HCT116 (cell line): ENCODE measurements around the gene CYB5RL.

ENCODE experiments used
- EZH2 ChIP-seq: fragments of 200-600 bp; sonication (generic); IDR thresholded peaks from 2 replicates; pipeline ENCODE4 v1.6.1; 2017; ENCODE audit warnings: antibody characterized with exemption, mixed run types
- EZH2phosphoT487 ChIP-seq: fragments of 200-600 bp; IDR thresholded peaks from 2 replicates; pipeline ENCODE4 v1.6.1; 2018; ENCODE audit warnings: antibody characterized with exemption, borderline replicate concordance
- POLR2A ChIP-seq: IDR thresholded peaks from 2 replicates; pipeline ENCODE4 v1.7.0; 2011; ENCODE audit warnings: borderline replicate concordance; ENCODE audit not compliant: insufficient read depth, insufficient read length; ENCODE audit errors: extremely low read depth
- POLR2AphosphoS5 ChIP-seq: IDR thresholded peaks from 2 replicates; pipeline ENCODE4 v1.6.1; 2011; ENCODE audit warnings: mild to moderate bottlenecking, low read depth, low read length, moderate library complexity
- RAD21 ChIP-seq: IDR thresholded peaks from 2 replicates; pipeline ENCODE4 v1.6.1; 2012; ENCODE audit warnings: low read depth, mild to moderate bottlenecking
- REST ChIP-seq: IDR thresholded peaks from 2 replicates; pipeline ENCODE4 v1.6.1; 2012; ENCODE audit warnings: low read depth
- SIN3A ChIP-seq: IDR thresholded peaks from 2 replicates; pipeline ENCODE4 v1.6.1; 2012; ENCODE audit warnings: low read depth
- SP1 ChIP-seq: IDR thresholded peaks from 2 replicates; pipeline ENCODE4 v1.6.1; 2012; ENCODE audit warnings: low read depth
- SRF ChIP-seq: IDR thresholded peaks from 2 replicates; pipeline ENCODE4 v1.6.1; 2012; ENCODE audit warnings: low read depth
- YY1 ChIP-seq: IDR thresholded peaks from 2 replicates; pipeline ENCODE4 v1.6.1; 2011; ENCODE audit warnings: low read length, low read depth, moderate library complexity, mild to moderate bottlenecking; ENCODE audit not compliant: insufficient replicate concordance; ENCODE audit errors: extremely low read depth
- ZFX ChIP-seq: fragments of 450-650 bp; IDR thresholded peaks from 2 replicates; pipeline ENCODE4 v1.6.1; 2017
- TF ChIP-seq, protein P1 (sequence below), 3 experiments: fragments of 200-600 bp in 1 of 3; sonication (generic) in 1 of 3; IDR thresholded peaks in 2 of 3; conservative IDR thresholded peaks in 1 of 3; 2 replicates each; pipeline ENCODE4 v1.5.1; 2012 to 2017; ENCODE audit warnings: low read depth in 2 of 3, low read length in 2 of 3, antibody characterized with exemption in 1 of 3, borderline replicate concordance in 1 of 3, control low read depth in 1 of 3, mild to moderate bottlenecking in 1 of 3, mixed read lengths in 1 of 3, mixed run types in 1 of 3, moderate library complexity in 1 of 3; ENCODE audit not compliant: insufficient read depth in 1 of 3

GRCh38 chr1:54240741-54241335 lies 41.0 kb upstream of the CYB5RL start:
- TF ChIP-seq EZH2phosphoT487 (no peak), POLR2AphosphoS5 (no peak), POLR2A (no peak), REST (no peak), SIN3A (no peak), EZH2 (no peak), ZFX (no peak), SP1 (no peak), YY1 (no peak), SRF (no peak), RAD21 (no peak)
- TF ChIP-seq, protein P1, sequence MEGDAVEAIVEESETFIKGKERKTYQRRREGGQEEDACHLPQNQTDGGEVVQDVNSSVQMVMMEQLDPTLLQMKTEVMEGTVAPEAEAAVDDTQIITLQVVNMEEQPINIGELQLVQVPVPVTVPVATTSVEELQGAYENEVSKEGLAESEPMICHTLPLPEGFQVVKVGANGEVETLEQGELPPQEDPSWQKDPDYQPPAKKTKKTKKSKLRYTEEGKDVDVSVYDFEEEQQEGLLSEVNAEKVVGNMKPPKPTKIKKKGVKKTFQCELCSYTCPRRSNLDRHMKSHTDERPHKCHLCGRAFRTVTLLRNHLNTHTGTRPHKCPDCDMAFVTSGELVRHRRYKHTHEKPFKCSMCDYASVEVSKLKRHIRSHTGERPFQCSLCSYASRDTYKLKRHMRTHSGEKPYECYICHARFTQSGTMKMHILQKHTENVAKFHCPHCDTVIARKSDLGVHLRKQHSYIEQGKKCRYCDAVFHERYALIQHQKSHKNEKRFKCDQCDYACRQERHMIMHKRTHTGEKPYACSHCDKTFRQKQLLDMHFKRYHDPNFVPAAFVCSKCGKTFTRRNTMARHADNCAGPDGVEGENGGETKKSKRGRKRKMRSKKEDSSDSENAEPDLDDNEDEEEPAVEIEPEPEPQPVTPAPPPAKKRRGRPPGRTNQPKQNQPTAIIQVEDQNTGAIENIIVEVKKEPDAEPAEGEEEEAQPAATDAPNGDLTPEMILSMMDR (IDR thresholded peaks at IDR 0.05 in 2 of 3, conservative IDR thresholded peaks at IDR 0.05 in 1 of 3; ENCODE audit: borderline replicate concordance in 1 of 3, insufficient read depth in 1 of 3, low read depth in 2 of 3, low read length in 2 of 3): no peak
